Fibroblast of gingiva (primary cell): ENCODE data around the gene ZNF563.
"Not testable (repeated sequence)": the region's sequence is repeated elsewhere in the genome, so short reads cannot be mapped to it uniquely, and the experiment has no call there.

ENCODE experiments used
- DNase-seq: peaks from one replicate; pipeline ENCODE4 v3.0.0-alpha.2; 2011; ENCODE audit warnings: low read depth

ZNF563 gene

GRCh38 chr19:12333162-12334159 is at the start of gene ZNF563:
TSS of gene ZNF563 (minus strand) at chr19:12333633. CDS start at chr19:12333482, 151 bp downstream.
- DNase-seq: peak; percentile 92

- no peak for DNase-seq
Measured at GRCh38 chr19:12380444-12380737, 47.0 kb upstream of the ZNF563 start.

GRCh38 chr19:12379732-12380443 is 46.5 kb upstream of the ZNF563 start:
- DNase-seq: no peak

GRCh38 chr19:12374026-12374425 is 40.6 kb upstream of the ZNF563 start:
- no peak for DNase-seq

GRCh38 chr19:12365236-12366162 is 32.1 kb upstream of the ZNF563 start, which contains the start of gene ZNF442:
TSS of gene ZNF442 (minus strand) at chr19:12365683. CDS start at chr19:12363631, 2,052 bp downstream.
- DNase-seq: peak; percentile 97

- peak; percentile 20 for DNase-seq
Measured at GRCh38 chr19:12364391-12365235, 31.2 kb upstream of the ZNF563 start.

GRCh38 chr19:12362236-12362635 is 28.8 kb upstream of the ZNF563 start:
- not testable (repeated sequence) for DNase-seq

- no peak for DNase-seq
Measured at GRCh38 chr19:12353375-12353774, 19.9 kb upstream of the ZNF563 start.

- no peak for DNase-seq
Measured at GRCh38 chr19:12350890-12351197, 17.4 kb upstream of the ZNF563 start.

GRCh38 chr19:12350185-12350889 is 16.9 kb upstream of the ZNF563 start:
- no peak for DNase-seq

- no peak for DNase-seq
Measured at GRCh38 chr19:12346896-12347295, 13.5 kb upstream of the ZNF563 start.

GRCh38 chr19:12345197-12345596 is 11.8 kb upstream of the ZNF563 start:
- DNase-seq: no peak

- DNase-seq: no peak
Measured at GRCh38 chr19:12331211-12331941, 2.1 kb downstream of the ZNF563 start.

GRCh38 chr19:12330340-12330739 is 3.1 kb downstream of the ZNF563 start:
- DNase-seq: no peak

GRCh38 chr19:12325690-12326089 is 7.7 kb downstream of the ZNF563 start:
- DNase-seq: no peak

- no peak for DNase-seq
Measured at GRCh38 chr19:12318782-12319413, 14.5 kb downstream of the ZNF563 start.

- DNase-seq: no peak
Measured at GRCh38 chr19:12314553-12314952, 18.9 kb downstream of the ZNF563 start.

- DNase-seq: not testable (repeated sequence)
Measured at GRCh38 chr19:12308891-12309290, 24.5 kb downstream of the ZNF563 start.

- no peak for DNase-seq
Measured at GRCh38 chr19:12295191-12295590, 38.2 kb downstream of the ZNF563 start.
